Activated CD8-positive, alpha-beta memory T cell treated with anti-CD3 and anti-CD28 coated beads, Interleukin-2, amount 50 U/mL, for 4 hours (primary cell): ENCODE data around the gene COL4A5.
"Not testable (repeated sequence)": the region's sequence is repeated elsewhere in the genome, so short reads cannot be mapped to it uniquely, and the experiment has no call there.

ENCODE experiments used
- DNase-seq: peaks from one replicate; pipeline ENCODE4 v3.0.0-alpha.2; 2020

COL4A5 gene

DNA sequence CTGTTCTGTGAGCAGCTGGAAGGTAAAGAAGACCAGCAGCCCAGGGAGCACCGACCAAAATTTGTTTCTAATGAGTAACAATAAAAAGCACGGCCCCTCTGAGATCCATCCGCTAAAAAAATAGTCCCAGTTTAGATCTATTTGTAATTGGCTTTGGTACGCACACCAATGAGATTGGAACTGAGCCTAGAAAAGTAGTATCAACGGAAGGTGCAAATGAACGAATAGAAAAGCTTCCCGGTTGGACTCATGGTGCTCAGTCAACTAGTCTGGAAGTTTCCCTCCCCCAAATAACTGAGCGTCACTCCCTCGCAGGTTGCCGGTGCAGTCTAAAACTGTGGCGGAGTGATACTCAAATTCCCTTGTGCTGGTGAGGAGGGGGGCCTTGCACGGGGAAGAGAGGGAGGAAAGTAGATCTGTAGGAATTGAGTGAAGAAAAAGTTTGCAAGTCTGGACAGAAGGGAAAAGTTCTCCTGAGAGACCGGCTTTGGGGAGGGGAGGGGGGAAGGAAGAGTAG lies at the start of gene COL4A5:
TSS of gene COL4A5 (plus strand) at position 413 of the 517 bp plus-strand sequence. CDS start 288 bp downstream, outside the sequence.
- no peak for DNase-seq

DNA sequence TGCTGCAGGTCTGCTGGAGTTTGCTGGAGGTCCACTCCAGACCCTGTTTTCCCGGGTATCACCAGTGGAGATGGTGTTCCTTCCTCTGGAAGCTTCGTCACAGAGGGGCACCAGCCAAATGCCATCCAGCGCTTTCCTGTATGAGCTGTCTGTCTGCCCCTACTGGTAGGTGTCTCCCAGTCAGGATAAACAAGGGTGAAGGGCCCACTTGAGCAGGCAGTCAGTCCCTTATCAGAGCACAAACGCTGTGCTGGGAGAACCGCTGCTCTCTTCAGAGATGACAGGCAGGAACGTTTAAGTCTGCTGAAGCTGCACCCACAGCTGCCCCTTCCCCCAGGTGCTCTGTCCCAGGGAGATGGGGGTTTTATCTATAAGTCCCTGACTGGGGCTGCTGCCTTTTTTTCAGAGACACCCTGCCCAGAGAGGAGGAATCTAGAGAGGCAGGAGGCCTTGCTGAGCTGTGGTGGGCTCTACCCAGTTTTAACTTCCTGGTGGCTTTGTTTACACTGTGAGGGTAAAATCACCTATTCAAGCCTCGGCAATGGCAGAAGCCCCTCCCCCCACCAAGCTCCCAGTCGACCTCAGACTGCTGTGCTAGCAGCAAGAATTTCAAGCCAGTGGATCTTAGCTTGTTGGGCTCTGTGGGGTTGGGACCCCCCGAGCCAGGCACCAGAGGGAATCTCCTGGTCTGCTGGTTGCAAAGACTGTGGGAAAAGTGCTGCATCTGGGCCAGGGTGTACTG lies 48.5 kb upstream of the COL4A5 start:
- DNase-seq, result not testable (repeated sequence)

DNA sequence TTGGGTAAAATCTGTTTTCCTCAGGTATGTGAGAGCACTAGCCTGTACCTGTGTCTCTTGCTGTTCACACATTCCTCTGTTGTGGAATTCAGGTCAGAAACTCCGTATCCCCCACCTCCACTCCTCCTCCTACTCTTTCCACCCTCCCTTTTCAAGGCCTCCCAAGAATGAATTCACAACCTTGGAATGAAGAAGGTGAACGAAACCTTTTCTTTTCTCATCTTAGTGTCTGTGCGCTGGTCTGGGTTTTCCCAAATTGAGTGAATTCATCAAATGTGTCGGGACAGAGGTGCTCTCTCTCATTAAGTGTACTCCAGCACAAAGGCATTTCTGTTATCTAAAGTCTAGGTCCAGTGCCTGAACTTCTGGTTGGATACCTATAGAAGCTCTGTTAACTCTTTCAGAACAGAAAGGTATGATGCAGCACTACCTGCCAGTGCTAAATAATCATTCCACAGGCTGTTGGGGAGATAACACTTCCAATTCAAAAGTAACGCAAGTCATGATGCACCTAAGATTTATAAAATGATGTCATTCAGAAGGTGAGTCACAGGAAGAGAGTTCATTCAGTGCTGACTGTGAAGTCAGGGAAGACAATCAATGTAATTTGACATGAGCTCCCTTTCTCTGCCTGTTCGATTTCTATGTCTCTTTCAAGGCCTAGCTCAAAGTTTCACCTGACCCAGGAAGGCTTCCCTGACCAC lies 43.3 kb upstream of the COL4A5 start:
- no peak for DNase-seq

- no peak for DNase-seq
Measured at GRCh38 chrX:108396986-108397385, 42.7 kb upstream of the COL4A5 start.

DNA sequence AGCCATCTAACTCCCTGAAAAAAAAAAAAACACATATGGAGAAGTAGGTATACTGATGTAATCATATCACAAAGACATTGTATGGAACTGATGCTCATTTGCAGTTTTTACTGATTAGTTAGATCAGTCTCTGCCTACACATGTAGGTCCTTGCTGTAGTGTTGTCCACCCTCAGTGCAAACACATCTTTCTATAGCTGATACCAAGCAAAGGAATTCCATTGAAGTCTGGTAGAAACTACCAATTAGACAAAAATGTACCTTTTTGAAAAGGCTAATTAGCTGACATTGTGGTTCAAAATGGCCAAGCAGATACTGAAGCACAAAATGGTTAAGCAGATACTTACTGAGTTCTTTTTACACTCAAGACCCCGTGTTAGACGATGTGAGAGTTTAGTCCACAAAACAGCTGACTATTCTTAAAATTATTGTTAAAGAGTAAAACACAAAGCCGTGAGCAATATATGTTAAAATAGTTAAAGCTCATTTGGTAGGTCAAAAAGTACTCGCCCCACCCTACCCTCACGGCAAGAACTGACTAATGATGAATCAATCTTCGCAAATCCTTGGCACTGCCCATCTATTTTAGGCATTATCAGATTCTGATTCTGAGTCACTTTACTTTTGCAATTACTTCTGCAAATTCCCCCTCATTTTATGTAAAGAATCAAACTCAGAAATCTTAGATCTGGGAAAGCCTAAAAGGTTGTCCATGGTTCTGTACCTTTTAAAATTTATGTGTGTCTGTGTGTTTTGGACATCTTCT lies 41.8 kb upstream of the COL4A5 start:
- no peak for DNase-seq

DNA sequence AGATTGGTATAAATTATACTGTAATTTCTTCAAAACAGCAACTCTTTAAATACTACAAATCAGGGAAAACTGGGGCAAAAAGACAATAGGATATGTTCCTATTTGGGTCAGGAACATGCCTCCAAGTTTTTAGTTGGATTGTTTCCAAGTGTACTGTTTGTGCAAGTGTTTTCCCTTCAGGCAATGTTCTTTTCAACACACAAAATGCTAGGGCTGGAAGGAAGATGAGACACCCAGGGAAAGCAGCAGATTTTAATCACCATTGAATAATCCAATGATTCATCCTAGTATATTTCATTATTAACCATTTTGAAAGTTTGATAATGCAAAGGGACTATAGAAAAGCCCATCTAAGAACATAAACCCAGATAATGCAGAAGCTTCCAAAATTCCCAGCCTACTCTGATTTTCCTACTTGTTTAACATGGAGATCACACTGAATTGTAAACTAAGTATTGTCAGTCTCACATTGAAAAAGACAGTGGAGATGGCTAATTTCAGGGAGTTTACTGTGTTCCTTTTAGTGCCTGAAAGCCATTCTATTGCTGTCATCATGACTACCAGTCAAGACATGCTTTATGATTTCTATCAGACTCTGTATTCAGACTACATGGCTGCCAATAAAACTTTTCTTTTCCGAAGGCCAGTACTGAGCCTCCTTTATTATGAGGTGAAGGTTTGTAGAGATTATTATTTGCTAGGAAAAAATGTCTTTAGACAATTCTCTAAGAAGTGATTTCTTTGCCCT lies 40.0 kb upstream of the COL4A5 start:
- DNase-seq, result no peak

DNA sequence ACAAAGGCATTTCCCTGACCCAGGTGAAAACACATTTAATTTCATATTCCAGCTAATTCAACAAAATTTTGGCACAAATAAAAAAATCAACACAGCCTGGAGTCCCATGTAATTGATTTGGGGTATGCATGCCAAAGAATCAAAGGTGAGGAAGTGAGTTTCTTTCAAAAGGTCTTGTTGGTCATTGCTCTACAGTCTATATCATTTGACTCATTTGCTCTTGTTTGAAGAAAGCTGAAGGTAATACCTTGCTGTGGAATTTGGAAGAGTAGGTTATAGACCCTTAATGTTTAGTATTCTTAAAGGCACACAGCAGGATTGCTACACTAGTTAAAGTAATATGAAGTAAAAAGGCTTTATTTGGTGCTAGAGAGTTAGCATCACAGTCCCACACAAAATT lies 26.9 kb upstream of the COL4A5 start:
- DNase-seq, result no peak

- no peak for DNase-seq
Measured at GRCh38 chrX:108415146-108415545, 24.5 kb upstream of the COL4A5 start.

GRCh38 chrX:108415891-108416290 lies 23.7 kb upstream of the COL4A5 start:
- no peak for DNase-seq

DNA sequence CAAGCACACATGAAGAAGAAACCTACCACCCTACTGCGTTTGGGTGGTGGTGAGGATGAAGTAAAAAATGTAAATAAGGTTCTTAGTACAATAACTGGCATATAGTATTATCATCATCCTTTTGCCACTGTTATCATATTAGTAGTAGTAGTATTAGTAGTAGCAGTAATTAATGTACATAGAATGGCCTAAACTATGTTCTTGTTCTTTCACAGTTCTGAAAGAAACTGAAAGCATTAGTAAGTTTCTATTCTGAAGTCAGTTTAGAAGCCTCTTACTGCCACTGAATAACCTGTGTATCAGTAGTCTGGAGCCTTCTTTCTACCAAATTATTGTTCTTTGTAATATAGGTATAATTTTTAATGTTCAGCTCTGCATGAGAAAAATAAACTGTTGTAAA lies 22.4 kb upstream of the COL4A5 start:
- DNase-seq, result no peak

DNA sequence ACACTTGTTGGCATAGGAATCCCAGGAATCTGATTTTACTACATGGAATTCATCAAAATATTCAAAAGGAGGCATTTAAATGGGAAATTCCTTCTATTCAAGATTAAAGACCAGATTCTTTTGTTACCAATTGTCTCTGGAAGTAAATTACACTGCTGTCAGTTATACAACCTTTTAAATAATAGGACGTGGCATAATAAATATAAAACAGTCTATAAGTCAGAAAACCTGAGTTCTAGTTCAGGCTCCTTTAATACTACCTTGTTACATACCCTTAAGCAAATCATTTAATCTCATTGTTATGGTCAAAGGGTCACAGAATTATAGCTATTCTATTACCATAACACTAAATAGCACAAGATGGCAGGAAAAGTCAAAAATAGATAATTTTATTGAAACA lies 20.2 kb upstream of the COL4A5 start:
- no peak for DNase-seq

DNA sequence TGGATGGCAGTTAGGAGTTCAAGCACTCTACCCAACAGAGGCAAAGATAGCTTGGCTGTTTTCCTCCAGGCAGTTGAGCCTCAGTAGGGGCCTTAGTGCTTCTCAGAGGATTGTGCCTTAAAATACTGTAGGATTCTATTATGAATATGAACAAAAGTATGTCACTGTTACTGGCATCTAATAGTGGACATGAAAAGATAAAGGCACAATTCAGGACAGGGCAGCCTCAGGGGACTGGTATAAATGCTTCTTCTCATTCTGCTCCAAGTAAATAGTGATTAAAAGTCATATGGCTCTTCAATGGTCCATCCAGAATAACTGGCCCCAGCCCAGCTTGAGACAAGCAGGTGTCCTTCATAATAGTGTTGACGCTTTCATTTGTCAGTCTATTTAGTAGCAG lies 19.2 kb upstream of the COL4A5 start:
- no peak for DNase-seq

DNA sequence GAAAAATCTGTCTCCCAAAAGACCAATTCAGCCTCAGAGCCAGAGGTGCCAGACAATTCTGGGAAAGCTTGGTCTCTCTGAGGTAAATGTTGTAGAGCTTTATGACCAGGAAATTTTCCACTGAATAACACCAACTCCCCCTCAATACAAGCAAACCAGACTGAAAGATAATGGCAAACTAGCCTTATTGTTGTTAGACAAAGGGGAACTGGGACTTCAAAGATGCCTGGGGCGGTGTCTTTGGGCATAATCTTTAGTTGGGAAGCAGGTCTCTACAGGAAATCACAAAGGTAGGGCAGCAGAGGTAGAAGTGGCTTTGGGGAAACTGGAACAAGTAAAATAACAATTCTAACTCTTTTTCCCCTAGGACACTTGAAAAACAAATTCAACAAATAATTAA lies 13.4 kb upstream of the COL4A5 start:
- DNase-seq, result no peak

GRCh38 chrX:108435261-108435660 lies 4.4 kb upstream of the COL4A5 start:
- no peak for DNase-seq

DNA sequence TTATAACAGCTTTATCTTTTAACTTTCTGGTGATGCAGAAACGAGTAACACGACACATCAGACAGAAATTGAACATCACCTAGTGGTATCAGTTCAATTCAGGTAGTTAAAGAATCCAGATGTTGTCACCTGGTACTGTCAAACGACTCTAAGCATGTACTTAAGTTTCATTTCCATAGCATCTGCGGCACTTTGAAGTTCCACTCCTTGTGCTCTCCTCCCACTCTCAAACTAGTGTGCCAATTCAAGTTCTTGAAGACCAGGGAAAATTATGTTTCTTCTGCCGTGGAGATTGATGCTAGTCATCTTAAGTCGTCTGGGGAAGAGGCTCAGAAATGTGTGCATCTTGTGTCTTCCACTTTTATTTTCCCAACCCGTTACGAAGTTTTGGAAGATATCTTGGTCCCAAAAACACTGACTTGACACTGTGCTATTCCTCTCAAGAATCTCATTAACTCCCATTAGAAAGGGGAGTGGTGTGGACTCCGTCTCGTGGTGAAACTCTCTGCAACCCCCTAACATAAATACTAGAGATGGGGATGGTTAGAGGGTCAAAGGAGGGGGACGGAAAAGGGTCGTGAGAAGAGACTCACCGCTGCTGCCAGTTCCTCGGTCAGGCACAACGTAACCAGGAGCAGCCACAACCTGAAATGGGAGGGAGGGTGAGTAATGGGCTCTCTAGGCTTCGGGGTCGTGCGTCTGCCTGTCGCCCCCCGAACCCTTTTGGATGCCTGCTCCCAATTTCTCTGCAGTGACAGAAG lies 2.1 kb upstream of the COL4A5 start:
- no peak for DNase-seq

DNA sequence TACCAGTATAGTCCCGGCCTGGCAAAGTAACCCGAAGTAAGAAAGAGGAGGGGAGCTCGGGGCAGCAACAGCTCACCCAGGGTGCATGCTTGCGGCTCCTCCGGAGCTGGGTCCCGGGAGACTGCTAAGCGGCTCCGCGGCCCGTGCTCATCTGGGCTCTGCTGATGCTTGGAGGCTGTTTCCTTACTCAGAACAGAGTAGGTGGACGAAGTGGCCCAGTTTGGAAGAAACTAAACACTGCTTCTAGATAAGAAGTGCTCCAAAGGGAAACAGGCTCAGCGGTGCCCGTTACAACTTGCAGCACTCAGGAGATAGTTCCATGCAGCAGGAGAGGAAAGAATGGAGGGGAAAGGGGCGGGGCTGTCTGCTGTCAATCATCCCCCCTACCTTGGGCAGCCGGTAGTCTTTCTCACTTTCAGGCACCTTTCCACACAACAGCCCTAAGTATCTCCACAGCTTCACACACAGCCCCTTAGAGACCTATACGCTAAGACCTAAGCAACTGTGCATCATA lies 1.5 kb upstream of the COL4A5 start, which contains the start of gene COL4A6:
TSS of gene COL4A6 (minus strand) at position 313 of the 514 bp plus-strand sequence. CDS start at position 87, 226 bp downstream.
- no peak for DNase-seq

- no peak for DNase-seq
Measured at GRCh38 chrX:108439961-108440696, 491 bp downstream of the COL4A5 start.

DNA sequence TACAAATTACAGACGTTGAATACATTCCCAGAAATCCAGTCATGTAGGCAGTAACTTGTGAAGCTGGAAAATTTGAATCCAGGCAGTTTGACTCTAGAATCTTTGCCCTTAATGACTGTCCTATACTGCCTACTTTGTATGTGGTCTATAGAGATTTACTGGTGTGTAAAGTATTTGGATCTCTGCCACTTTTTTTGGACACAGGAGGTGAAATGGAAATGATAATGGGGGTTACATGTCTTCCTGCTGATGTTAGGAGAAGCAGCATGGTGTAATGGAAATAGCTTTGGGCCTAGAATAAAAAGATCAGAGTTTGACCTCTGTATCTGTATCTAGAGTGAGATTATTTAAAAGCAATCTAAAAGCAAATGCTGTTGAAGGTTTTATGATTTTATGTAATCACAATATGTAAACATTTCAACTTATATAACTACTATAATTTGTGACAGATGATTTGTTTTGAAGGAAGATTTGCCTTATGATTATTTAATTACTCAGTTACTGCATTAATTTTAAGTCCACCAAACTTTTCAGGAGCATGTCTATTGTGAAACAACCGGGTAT lies 3.3 kb downstream of the COL4A5 start:
- no peak for DNase-seq

DNA sequence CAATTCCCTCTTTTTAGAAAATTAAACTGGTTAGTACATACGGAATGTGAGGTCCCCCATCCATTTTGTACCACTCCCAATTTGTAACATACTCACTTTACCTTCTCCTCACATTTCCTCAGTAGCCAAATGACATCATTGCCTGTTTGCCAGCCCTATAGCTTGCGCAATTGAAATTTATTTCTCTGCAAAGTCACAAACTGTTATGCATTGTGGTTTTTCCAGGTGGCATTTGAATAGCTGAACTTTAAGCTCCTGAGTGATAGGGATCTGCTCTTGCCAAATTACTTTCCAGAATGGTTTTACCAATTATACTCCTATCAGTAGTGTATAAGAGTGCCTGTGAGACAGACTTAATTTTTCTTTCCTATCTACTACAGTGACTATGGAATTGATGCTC lies 7.7 kb downstream of the COL4A5 start:
- no peak for DNase-seq

DNA sequence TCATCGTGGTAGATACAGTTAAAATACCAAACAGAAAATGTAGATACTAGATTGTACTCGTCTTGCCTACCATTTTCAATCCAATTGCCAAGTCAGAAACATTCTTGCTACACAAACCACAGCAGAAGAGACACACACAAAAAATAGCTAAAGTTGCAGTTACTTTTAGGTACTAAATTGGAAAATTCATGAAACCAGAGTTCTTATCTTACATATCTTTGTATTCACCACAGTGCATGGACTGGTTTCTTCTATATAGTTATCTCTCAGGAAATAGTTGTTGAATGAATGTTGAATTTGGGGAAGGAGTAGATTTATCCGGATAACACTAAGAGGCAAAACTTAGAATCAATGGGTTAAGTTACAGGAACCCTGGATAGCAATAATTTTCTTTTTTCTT lies 14.2 kb downstream of the COL4A5 start:
- DNase-seq, result no peak
